ENCODE data around the gene CTNND1. TPM values are rescaled to one million over a fixed set of nuclear protein-coding genes. Genes with fewer than 3 reads are reported as not detected.

Gene CTNND1
- total and polyA plus RNA-seq, 2 experiments from 2014 or later = 39.1 to 136 TPM

DNA sequence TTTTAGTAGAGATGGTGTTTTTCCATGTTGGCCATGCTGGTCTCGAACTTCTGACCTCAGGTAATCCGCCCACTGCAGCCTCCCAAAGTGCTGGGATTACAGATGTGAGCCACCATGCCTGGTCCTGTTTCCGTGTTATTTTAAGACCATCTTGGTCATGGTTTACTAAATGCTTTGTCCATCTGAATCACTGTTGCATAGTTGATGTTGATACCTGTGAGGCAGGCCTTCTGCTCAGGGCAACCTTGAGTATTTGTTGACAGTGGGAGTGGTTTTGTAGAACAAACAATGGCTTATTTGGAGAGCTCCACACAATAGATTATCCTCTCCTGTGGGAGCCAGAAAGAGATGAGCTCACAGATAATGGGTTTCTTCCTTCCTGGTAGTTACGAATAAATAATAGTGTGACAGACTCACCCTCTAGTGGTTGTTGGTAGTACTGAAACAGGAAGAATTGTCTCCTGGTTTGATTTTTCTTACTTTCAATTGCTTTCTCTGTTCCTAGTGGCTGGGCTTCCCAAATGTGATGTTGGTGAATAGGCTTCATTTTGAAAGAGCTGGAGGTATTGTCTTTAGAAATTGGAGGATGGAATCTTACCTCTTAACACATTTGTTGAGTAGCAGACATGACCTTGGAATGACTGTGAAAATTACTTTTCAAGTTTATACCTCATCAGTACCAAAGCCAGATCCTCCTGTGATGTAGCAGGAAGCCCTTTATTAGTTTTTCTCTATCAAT lies 39.0 kb downstream of the CTNND1 start:
- H3K4me3 Mint-ChIP-seq = peak overlapping the region; percentile 28; the same call in 1 of the 3 replicates
- peaks cover 2% of the 10 kb centered on the region; the same call in 1 of the 2 replicates for H3F3A ChIP-seq (replicated peaks; ENCODE audit: low read depth)
- H3K36me3 Mint-ChIP-seq (ENCODE audit: low read depth) = peaks cover 71% of the 10 kb centered on the region
- no peaks in the 10 kb centered on the region for H3K4me1 ChIP-seq (ENCODE audit: insufficient read depth)
- H3K79me2 ChIP-seq (replicated peaks; ENCODE audit: insufficient read depth) = peaks cover 46% of the 10 kb centered on the region
- no peaks in the 10 kb centered on the region for H3K27me3 Mint-ChIP-seq (ENCODE audit: insufficient read depth, low read depth, poor library complexity)
- H3K4me1 Mint-ChIP-seq = peaks cover 8% of the 10 kb centered on the region
- ATAC-seq = peak; percentile 97
- DNase-seq (ENCODE audit: low spot score) = peak; percentile 93
- peak overlapping the region; percentile 56 for H3K27ac ChIP-seq (ENCODE audit: low read depth)
- peak overlapping the region; percentile 93 for H3K27ac Mint-ChIP-seq
- H4K20me1 ChIP-seq (replicated peaks; ENCODE audit: insufficient read depth) = 0 out of 2 replicates have a peak, but pooled peaks cover 18% of the 10 kb centered on the region
- H3K9me3 Mint-ChIP-seq = no peaks in the 10 kb centered on the region
- H3K9me2 ChIP-seq (ENCODE audit: insufficient read depth) = no peaks in the 10 kb centered on the region
- no peaks in the 10 kb centered on the region for H3K27me3 ChIP-seq (ENCODE audit: insufficient read depth)
- no peak overlapping the region for H3K4me3 ChIP-seq
- H3K4me2 ChIP-seq = no peak overlapping the region
- H3K36me3 ChIP-seq (ENCODE audit: insufficient read depth) = peaks cover 46% of the 10 kb centered on the region
- no peak for TF ChIP-seq NANOG (IDR thresholded peaks at IDR 0.05; ENCODE audit: borderline replicate concordance)
- TF ChIP-seq, protein P1, sequence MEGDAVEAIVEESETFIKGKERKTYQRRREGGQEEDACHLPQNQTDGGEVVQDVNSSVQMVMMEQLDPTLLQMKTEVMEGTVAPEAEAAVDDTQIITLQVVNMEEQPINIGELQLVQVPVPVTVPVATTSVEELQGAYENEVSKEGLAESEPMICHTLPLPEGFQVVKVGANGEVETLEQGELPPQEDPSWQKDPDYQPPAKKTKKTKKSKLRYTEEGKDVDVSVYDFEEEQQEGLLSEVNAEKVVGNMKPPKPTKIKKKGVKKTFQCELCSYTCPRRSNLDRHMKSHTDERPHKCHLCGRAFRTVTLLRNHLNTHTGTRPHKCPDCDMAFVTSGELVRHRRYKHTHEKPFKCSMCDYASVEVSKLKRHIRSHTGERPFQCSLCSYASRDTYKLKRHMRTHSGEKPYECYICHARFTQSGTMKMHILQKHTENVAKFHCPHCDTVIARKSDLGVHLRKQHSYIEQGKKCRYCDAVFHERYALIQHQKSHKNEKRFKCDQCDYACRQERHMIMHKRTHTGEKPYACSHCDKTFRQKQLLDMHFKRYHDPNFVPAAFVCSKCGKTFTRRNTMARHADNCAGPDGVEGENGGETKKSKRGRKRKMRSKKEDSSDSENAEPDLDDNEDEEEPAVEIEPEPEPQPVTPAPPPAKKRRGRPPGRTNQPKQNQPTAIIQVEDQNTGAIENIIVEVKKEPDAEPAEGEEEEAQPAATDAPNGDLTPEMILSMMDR (conservative IDR thresholded peaks at IDR 0.05; ENCODE audit: low read depth in 2 of 2) = peak; percentile 78 to 91
- no peak overlapping the region for H2AFZ ChIP-seq

DNA sequence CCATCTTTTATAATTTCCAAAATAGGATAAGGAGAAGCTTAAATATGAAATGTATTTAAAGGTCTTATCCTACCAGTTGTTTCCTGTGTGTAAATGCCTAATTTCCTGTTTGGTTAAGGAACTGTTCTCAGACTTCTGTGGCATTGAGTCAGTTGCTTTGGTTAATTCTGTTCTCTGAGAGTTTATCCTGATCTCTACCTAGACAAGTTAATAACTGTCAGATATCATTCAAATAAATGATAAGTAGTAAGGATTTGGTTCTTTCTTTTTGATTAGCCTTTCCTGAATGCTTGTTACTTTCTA lies 39.5 kb downstream of the CTNND1 start:
- Mint-ChIP-seq H3K27me3 (ENCODE audit: insufficient read depth, low read depth, poor library complexity) (no peaks in the 10 kb centered on the region), H3K4me3 (no peak overlapping the region), H3K9me3 (no peaks in the 10 kb centered on the region), H3K27ac (no peak overlapping the region), H3K36me3 (ENCODE audit: low read depth) (peaks cover 71% of the 10 kb centered on the region), H3K4me1 (peaks cover 8% of the 10 kb centered on the region)
- H3K79me2 ChIP-seq (replicated peaks; ENCODE audit: insufficient read depth) = peaks cover 42% of the 10 kb centered on the region
- H3K36me3 ChIP-seq (ENCODE audit: insufficient read depth) = peaks cover 46% of the 10 kb centered on the region
- H3K27me3 ChIP-seq (ENCODE audit: insufficient read depth) = no peaks in the 10 kb centered on the region
- 0 out of 2 replicates have a peak overlapping the region, but pooled peaks have one; percentile 0 for H3K27ac ChIP-seq (ENCODE audit: low read depth)
- H4K20me1 ChIP-seq (replicated peaks; ENCODE audit: insufficient read depth) = 0 out of 2 replicates have a peak, but pooled peaks cover 18% of the 10 kb centered on the region
- H2AFZ ChIP-seq = no peak overlapping the region
- H3K4me2 ChIP-seq = no peak overlapping the region
- DNase-seq (ENCODE audit: low spot score) = no peak
- no peaks in the 10 kb centered on the region for H3K4me1 ChIP-seq (ENCODE audit: insufficient read depth)
- no peaks in the 10 kb centered on the region for H3F3A ChIP-seq (replicated peaks; ENCODE audit: low read depth)
- ATAC-seq = no peak
- H3K4me3 ChIP-seq = no peak overlapping the region
- H3K9me2 ChIP-seq (ENCODE audit: insufficient read depth) = no peaks in the 10 kb centered on the region
- TF ChIP-seq CREB1 (CRISPR knock-in tag; IDR thresholded peaks at IDR 0.05; ENCODE audit: low read depth) (no peak), EZH2phosphoT487 (IDR thresholded peaks at IDR 0.05; ENCODE audit: unreplicated experiment) (no peak), ZNF331 (CRISPR knock-in tag; IDR thresholded peaks at IDR 0.05; ENCODE audit: low read depth) (no peak), NANOG (IDR thresholded peaks at IDR 0.05; ENCODE audit: borderline replicate concordance) (no peak), STAT1 (IDR thresholded peaks at IDR 0.05; ENCODE audit: unreplicated experiment) (no peak)
- TF ChIP-seq, protein P2, sequence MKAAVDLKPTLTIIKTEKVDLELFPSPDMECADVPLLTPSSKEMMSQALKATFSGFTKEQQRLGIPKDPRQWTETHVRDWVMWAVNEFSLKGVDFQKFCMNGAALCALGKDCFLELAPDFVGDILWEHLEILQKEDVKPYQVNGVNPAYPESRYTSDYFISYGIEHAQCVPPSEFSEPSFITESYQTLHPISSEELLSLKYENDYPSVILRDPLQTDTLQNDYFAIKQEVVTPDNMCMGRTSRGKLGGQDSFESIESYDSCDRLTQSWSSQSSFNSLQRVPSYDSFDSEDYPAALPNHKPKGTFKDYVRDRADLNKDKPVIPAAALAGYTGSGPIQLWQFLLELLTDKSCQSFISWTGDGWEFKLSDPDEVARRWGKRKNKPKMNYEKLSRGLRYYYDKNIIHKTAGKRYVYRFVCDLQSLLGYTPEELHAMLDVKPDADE (IDR thresholded peaks at IDR 0.05) = no peak
- TF ChIP-seq, protein P3, sequence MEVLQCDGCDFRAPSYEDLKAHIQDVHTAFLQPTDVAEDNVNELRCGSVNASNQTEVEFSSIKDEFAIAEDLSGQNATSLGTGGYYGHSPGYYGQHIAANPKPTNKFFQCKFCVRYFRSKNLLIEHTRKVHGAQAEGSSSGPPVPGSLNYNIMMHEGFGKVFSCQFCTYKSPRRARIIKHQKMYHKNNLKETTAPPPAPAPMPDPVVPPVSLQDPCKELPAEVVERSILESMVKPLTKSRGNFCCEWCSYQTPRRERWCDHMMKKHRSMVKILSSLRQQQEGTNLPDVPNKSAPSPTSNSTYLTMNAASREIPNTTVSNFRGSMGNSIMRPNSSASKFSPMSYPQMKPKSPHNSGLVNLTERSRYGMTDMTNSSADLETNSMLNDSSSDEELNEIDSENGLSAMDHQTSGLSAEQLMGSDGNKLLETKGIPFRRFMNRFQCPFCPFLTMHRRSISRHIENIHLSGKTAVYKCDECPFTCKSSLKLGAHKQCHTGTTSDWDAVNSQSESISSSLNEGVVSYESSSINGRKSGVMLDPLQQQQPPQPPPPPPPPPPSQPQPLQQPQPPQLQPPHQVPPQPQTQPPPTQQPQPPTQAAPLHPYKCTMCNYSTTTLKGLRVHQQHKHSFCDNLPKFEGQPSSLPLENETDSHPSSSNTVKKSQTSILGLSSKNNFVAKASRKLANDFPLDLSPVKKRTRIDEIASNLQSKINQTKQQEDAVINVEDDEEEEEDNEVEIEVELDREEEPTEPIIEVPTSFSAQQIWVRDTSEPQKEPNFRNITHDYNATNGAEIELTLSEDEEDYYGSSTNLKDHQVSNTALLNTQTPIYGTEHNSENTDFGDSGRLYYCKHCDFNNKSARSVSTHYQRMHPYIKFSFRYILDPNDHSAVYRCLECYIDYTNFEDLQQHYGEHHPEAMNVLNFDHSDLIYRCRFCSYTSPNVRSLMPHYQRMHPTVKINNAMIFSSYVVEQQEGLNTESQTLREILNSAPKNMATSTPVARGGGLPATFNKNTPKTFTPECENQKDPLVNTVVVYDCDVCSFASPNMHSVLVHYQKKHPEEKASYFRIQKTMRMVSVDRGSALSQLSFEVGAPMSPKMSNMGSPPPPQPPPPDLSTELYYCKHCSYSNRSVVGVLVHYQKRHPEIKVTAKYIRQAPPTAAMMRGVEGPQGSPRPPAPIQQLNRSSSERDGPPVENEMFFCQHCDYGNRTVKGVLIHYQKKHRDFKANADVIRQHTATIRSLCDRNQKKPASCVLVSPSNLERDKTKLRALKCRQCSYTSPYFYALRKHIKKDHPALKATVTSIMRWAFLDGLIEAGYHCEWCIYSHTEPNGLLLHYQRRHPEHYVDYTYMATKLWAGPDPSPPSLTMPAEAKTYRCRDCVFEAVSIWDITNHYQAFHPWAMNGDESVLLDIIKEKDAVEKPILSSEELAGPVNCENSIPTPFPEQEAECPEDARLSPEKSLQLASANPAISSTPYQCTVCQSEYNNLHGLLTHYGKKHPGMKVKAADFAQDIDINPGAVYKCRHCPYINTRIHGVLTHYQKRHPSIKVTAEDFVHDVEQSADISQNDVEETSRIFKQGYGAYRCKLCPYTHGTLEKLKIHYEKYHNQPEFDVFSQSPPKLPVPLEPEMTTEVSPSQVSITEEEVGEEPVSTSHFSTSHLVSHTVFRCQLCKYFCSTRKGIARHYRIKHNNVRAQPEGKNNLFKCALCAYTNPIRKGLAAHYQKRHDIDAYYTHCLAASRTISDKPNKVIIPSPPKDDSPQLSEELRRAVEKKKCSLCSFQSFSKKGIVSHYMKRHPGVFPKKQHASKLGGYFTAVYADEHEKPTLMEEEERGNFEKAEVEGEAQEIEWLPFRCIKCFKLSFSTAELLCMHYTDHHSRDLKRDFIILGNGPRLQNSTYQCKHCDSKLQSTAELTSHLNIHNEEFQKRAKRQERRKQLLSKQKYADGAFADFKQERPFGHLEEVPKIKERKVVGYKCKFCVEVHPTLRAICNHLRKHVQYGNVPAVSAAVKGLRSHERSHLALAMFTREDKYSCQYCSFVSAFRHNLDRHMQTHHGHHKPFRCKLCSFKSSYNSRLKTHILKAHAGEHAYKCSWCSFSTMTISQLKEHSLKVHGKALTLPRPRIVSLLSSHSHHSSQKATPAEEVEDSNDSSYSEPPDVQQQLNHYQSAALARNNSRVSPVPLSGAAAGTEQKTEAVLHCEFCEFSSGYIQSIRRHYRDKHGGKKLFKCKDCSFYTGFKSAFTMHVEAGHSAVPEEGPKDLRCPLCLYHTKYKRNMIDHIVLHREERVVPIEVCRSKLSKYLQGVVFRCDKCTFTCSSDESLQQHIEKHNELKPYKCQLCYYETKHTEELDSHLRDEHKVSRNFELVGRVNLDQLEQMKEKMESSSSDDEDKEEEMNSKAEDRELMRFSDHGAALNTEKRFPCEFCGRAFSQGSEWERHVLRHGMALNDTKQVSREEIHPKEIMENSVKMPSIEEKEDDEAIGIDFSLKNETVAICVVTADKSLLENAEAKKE (CRISPR knock-in tag; IDR thresholded peaks at IDR 0.05) = no peak

Data from GM23338 (cell line).